K562 (cell line): Measurements from ENCODE around the gene ARFGAP3. TPM values are rescaled to one million over a fixed set of nuclear protein-coding genes. Genes with fewer than 3 reads are reported as not detected.

ENCODE experiments used
- ATAC-seq: fragments of 200-7000 bp; cut with Tn5 transposase; 3 replicates; pipeline ENCODE4 v1.9.1; 2020; ENCODE audit warnings: moderate library complexity
- BruUV-seq: library from RNA; stranded (reverse); fragments of 400-500 nt; replicated peaks from 2 replicates; lab custom pipeline; 2021; lab: Mats Ljungman, UMichigan
- CTCF ChIA-PET: fragments of 300-600 bp; formaldehyde crosslinking; extraction: SDS; loops from one replicate; lab custom pipeline; 2021; ENCODE audit warnings: low intra/inter-chr PET ratio; lab: Yijun Ruan, JAX
- POLR2A ChIA-PET: fragments of 300-600, 350-650 bp; sonication (Branson Sonifier 250); formaldehyde crosslinking; extraction: SDS; loops from one replicate; lab custom pipeline; 2021; ENCODE audit warnings: antibody characterized with exemption, inconsistent platforms; lab: Yijun Ruan, JAX
- DNase-seq, 4 experiments: peaks; one replicate each; pipeline versions ENCODE4 v3.0.0 to v3.0.0-alpha.2; 2011 to 2018; ENCODE audit warnings: low spot score in 3 of 4, mixed read lengths in 3 of 4; ENCODE audit errors: extremely low read depth in 1 of 4
- FAIRE-seq: peaks from 2 replicates; lab custom pipeline; 2011; peaks lifted over from hg19 to GRCh38; lab: Jason Lieb, UNC
- H2AFZ ChIP-seq: 2 replicates; pipeline ENCODE4 v1.6.0; 2011; ENCODE audit warnings: low read depth, low read length, control low read depth, inconsistent platforms
- H3K27ac ChIP-seq: fragments of 200-600 bp; 3 replicates; pipeline ENCODE4 v1.8.0; 2011; ENCODE audit warnings: low read depth, mild to moderate bottlenecking, control low read depth, inconsistent platforms, low read length, moderate library complexity, mixed read lengths; ENCODE audit errors: extremely low read depth
- H3K27me3 ChIP-seq, 2 experiments: fragments of 300-600 bp in 1 of 2; 2 replicates in 1 of 2; 3 replicates in 1 of 2; pipeline versions ENCODE4 v1.6.0 to v1.8.0; 2011; ENCODE audit warnings: inconsistent platforms in 2 of 2, low read length in 2 of 2, mild to moderate bottlenecking in 1 of 2, mixed read lengths in 1 of 2, moderate library complexity in 1 of 2; ENCODE audit not compliant: control insufficient read depth in 2 of 2, insufficient read depth in 2 of 2
- H3K36me3 ChIP-seq: fragments of 300-600 bp; 3 replicates; pipeline ENCODE4 v1.8.0; 2011; ENCODE audit warnings: mild to moderate bottlenecking, low read length, inconsistent platforms; ENCODE audit not compliant: control insufficient read depth, insufficient read depth
- H3K4me1 ChIP-seq, 2 experiments: fragments of 200-600 bp in 1 of 2; replicated peaks in 1 of 2; 2 replicates in 1 of 2; 3 replicates in 1 of 2; pipeline versions ENCODE4 v1.5.1 to v1.8.0; 2011; ENCODE audit warnings: inconsistent platforms in 2 of 2, low read length in 2 of 2, mild to moderate bottlenecking in 1 of 2, mixed read lengths in 1 of 2, moderate library complexity in 1 of 2; ENCODE audit not compliant: control insufficient read depth in 2 of 2, insufficient read depth in 2 of 2
- H3K4me2 ChIP-seq: 2 replicates; pipeline ENCODE4 v1.6.1; 2011; ENCODE audit warnings: low read length, control low read depth, inconsistent platforms, mixed read lengths; ENCODE audit not compliant: insufficient read depth
- H3K4me3 ChIP-seq: fragments of 200-600 bp; sonication (generic), shearing (Covaris generic); 2 replicates; pipeline ENCODE4 v1.5.1; 2016; ENCODE audit warnings: control low read depth, inconsistent platforms
- H3K79me2 ChIP-seq: fragments of 200-600 bp; 3 replicates; pipeline ENCODE4 v1.8.0; 2011; ENCODE audit warnings: low read length, inconsistent platforms; ENCODE audit not compliant: control insufficient read depth, insufficient read depth
- H3K9ac ChIP-seq, 2 experiments: 2 replicates each; pipeline versions ENCODE4 v1.6.0 to v1.6.1; 2011; ENCODE audit warnings: low read depth in 2 of 2, low read length in 2 of 2, control low read depth in 1 of 2, inconsistent platforms in 1 of 2, mild to moderate bottlenecking in 1 of 2, mixed read lengths in 1 of 2; ENCODE audit not compliant: insufficient read depth in 1 of 2
- H3K9me1 ChIP-seq: one replicate; pipeline ENCODE4 v1.6.0; 2011; ENCODE audit warnings: inconsistent platforms, mild to moderate bottlenecking, low read length, moderate library complexity; ENCODE audit not compliant: control insufficient read depth, insufficient read depth
- H3K9me3 ChIP-seq: replicated peaks from 2 replicates; pipeline ENCODE4 v1.5.1; 2011; ENCODE audit warnings: low read depth, low read length, inconsistent platforms; ENCODE audit not compliant: control insufficient read depth, insufficient read depth
- H4K20me1 ChIP-seq: replicated peaks from 2 replicates; pipeline ENCODE4 v1.6.1; 2011; ENCODE audit warnings: low read length, inconsistent platforms, mixed read lengths; ENCODE audit not compliant: control insufficient read depth, insufficient read depth
- C11orf30 ChIP-seq: fragments of 450-650 bp; IDR thresholded peaks from 2 replicates; pipeline ENCODE4 v1.6.1; 2016; ENCODE audit warnings: low read depth, mild to moderate bottlenecking
- CBFA2T3 ChIP-seq: fragments of 450-650 bp; IDR thresholded peaks from 2 replicates; pipeline ENCODE4 v1.6.1; 2017
- CXXC5 ChIP-seq: fragments of 250-450 bp; sonication (Bioruptor Pico); IDR thresholded peaks from 2 replicates; pipeline ENCODE4 v1.8.0; 2022; ENCODE audit warnings: inconsistent platforms, mild to moderate bottlenecking, moderate library complexity
- KDM2B ChIP-seq: fragments of 250-450 bp; sonication (Bioruptor Pico); IDR thresholded peaks from 2 replicates; pipeline ENCODE4 v1.8.0; 2021; ENCODE audit warnings: mild to moderate bottlenecking, moderate library complexity
- NELFE ChIP-seq: IDR thresholded peaks from 2 replicates; pipeline ENCODE4 v1.6.1; 2011; ENCODE audit warnings: mild to moderate bottlenecking; ENCODE audit not compliant: insufficient read depth, insufficient read length
- PHF21A ChIP-seq: fragments of 450-650 bp; IDR thresholded peaks from 2 replicates; pipeline ENCODE4 v1.6.1; 2017; ENCODE audit warnings: low read depth, borderline replicate concordance
- PHTF2 ChIP-seq: fragments of 250-450 bp; sonication (Bioruptor Pico); IDR thresholded peaks from 2 replicates; pipeline ENCODE4 v1.5.0; 2021; ENCODE audit warnings: mild to moderate bottlenecking
- RBM25 ChIP-seq: fragments of 200-400 bp; formaldehyde crosslinking; IDR thresholded peaks from 2 replicates; pipeline ENCODE4 v1.6.1; 2018; ENCODE audit warnings: low read length, low read depth, moderate library complexity; ENCODE audit not compliant: severe bottlenecking
- SMAD2 ChIP-seq: fragments of 150-350 bp; IDR thresholded peaks from 2 replicates; pipeline ENCODE4 v1.6.1; 2014; ENCODE audit warnings: low read depth, mild to moderate bottlenecking, low read length
- ZNF197 ChIP-seq: fragments of 200-800 bp; sonication (Bioruptor generic); IDR thresholded peaks from 2 replicates; pipeline ENCODE4 v1.6.1; 2016; ENCODE audit warnings: low read depth, missing genetic modification characterization, missing compliant biosample characterization
- ZNF217 ChIP-seq: sonication (generic); formaldehyde crosslinking; IDR thresholded peaks from 2 replicates; pipeline ENCODE4 v1.8.0; 2022; ENCODE audit warnings: mild to moderate bottlenecking, missing genetic modification reagents
- ZNF507 ChIP-seq: conservative IDR thresholded peaks from 2 replicates; pipeline ENCODE4 v1.6.1; 2017; ENCODE audit warnings: missing genetic modification characterization, missing compliant biosample characterization
- WGBS: fragments of 100-300 bp; shearing (Covaris generic); methylation state at CpG from one replicate; pipeline ENCODE4 v1.1.6; 2016; ENCODE audit warnings: low coverage, mixed read lengths; ENCODE audit not compliant: insufficient coverage; ENCODE audit errors: missing lambda C conversion rate; 5-methylcytosine and 5-hydroxymethylcytosine counted together
- in situ Hi-C: fragments of 300-500 bp; cut with MboI; formaldehyde crosslinking; loops from 4 replicates; pipeline ENCODE4 v1.15.0; 2018; ENCODE audit warnings: inconsistent platforms, mixed read lengths
- intact Hi-C: fragments of 100-400 bp; cut with micrococcal nuclease; formaldehyde crosslinking; loops from 2 replicates; pipeline ENCODE4 v1.14.2; 2022
- polyA plus RNA-seq, 8 experiments: library from polyadenylated mRNA; depleted of rRNA in 4 of 8; stranded (reverse) in 5 of 8; unstranded in 3 of 8; fragments of >200 nt; fragmentation: Nextera tagmentation in 2 of 8; fragmentation: Illumina TruSeq in 1 of 8; extraction: Ambion mirVana in 2 of 8; extraction: Trizol in 1 of 8; gene quantifications; 2 replicates each; pipeline versions ENCODE4 v1.2.1 to v1.2.3, GENCODE V29; 2011 to 2014; ENCODE audit warnings: inconsistent platforms in 1 of 8, missing spikeins in 1 of 8
- total RNA-seq, 7 experiments: library from RNA; depleted of rRNA in 6 of 7; stranded (reverse); fragments of >200 nt in 6 of 7; fragmentation: Illumina TruSeq in 2 of 7; extraction: Trizol in 2 of 7; gene quantifications; 2 replicates each; pipeline versions ENCODE4 v1.2.1 to v1.2.3, GENCODE V29; 2011 to 2021; ENCODE audit warnings: low replicate concordance in 1 of 7
- TF ChIP-seq, protein P1 (sequence below): IDR thresholded peaks from 2 replicates; pipeline ENCODE4 v1.6.1; 2016; ENCODE audit warnings: missing genetic modification characterization, missing compliant biosample characterization
- TF ChIP-seq, protein P2 (sequence below): fragments of 450-650 bp; IDR thresholded peaks from 2 replicates; pipeline ENCODE4 v1.6.1; 2017; ENCODE audit warnings: antibody characterized with exemption, mild to moderate bottlenecking
- TF ChIP-seq, protein P3 (sequence below): sonication (generic); formaldehyde crosslinking; IDR thresholded peaks from 2 replicates; pipeline ENCODE4 v1.8.0; 2022; ENCODE audit warnings: missing genetic modification reagents, mild to moderate bottlenecking, borderline replicate concordance

ARFGAP3 gene
- total and polyA plus RNA-seq, 9 of the 15 experiments (the other 6 are each of a cell fraction or from before 2014, with no cell fraction given) = 14.2 to 31.9 (median 22.7) TPM

DNA sequence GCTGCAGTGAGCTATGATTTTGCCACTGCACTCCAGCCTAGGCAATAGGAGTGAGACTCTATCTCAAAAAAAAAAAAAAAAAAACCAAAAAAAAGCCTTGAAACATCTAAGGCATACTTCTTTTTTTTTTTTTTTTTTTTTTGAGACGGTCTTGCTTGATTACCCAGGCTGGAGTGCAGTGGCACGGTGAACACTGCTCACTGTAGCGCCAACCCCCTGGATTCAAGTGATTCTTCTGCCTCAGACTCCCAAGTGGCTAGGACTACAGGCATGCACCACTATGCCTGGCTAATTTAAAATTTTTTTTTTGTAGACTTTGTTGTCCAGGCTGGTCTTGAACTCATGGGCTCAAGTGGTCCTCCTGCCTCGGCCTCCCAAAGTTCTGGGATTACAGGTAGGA is 19.5 kb downstream of the ARFGAP3 start (continued):
- TF ChIP-seq, protein P1, sequence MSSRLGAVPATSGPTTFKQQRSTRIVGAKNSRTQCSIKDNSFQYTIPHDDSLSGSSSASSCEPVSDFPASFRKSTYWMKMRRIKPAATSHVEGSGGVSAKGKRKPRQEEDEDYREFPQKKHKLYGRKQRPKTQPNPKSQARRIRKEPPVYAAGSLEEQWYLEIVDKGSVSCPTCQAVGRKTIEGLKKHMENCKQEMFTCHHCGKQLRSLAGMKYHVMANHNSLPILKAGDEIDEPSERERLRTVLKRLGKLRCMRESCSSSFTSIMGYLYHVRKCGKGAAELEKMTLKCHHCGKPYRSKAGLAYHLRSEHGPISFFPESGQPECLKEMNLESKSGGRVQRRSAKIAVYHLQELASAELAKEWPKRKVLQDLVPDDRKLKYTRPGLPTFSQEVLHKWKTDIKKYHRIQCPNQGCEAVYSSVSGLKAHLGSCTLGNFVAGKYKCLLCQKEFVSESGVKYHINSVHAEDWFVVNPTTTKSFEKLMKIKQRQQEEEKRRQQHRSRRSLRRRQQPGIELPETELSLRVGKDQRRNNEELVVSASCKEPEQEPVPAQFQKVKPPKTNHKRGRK (tag) = no peak
- no peak for TF ChIP-seq SMAD2
- no peak for TF ChIP-seq CBFA2T3
- no peak for TF ChIP-seq ZNF507 (tag)
- TF ChIP-seq ZNF217 (CRISPR knock-in tag) = no peak
- no peak for TF ChIP-seq NELFE

GRCh38 chr22:42836026-42836425 is 21.0 kb downstream of the ARFGAP3 start:
- no peak overlapping the region for H3K9ac ChIP-seq
- H4K20me1 ChIP-seq = no peaks in the 10 kb centered on the region
- no peak overlapping the region for H3K4me2 ChIP-seq
- H3K27me3 ChIP-seq = no peaks in the 10 kb centered on the region
- CTCF ChIA-PET = no interaction called here
- peaks cover 9% of the 10 kb centered on the region; the same call in 2 of the 3 replicates for H3K36me3 ChIP-seq
- no peaks in the 10 kb centered on the region for H3K4me1 ChIP-seq
- H3K9me3 ChIP-seq = no peaks in the 10 kb centered on the region
- H3K9me1 ChIP-seq = no peaks in the 10 kb centered on the region
- H3K4me3 ChIP-seq = no peak overlapping the region
- no TSS peak for BruUV-seq
- FAIRE-seq (no peak), ATAC-seq (no peak), DNase-seq (no peak)
- no peak overlapping the region for H3K27ac ChIP-seq
- POLR2A ChIA-PET = interaction anchor here (0.6 to 0.8 kb wide), 2 partner anchors 11 to 16 kb away, joined by 3 to 4 read pairs; no protein-coding TSS in a partner anchor
- intact Hi-C loops = no loop called here
- no peaks in the 10 kb centered on the region for H3K79me2 ChIP-seq
- WGBS = 90% methylated on average over 4 of the region's 5 CpGs
- H2AFZ ChIP-seq = no peak overlapping the region
- in situ Hi-C loops = no loop called here
- no peak for TF ChIP-seq CXXC5 (CRISPR knock-in tag)
- TF ChIP-seq PHF21A = no peak
- TF ChIP-seq RBM25 = no peak
- TF ChIP-seq ZNF197 = no peak
- TF ChIP-seq PHTF2 (CRISPR knock-in tag) = no peak
- no peak for TF ChIP-seq KDM2B (CRISPR knock-in tag)
- TF ChIP-seq, protein P2, sequence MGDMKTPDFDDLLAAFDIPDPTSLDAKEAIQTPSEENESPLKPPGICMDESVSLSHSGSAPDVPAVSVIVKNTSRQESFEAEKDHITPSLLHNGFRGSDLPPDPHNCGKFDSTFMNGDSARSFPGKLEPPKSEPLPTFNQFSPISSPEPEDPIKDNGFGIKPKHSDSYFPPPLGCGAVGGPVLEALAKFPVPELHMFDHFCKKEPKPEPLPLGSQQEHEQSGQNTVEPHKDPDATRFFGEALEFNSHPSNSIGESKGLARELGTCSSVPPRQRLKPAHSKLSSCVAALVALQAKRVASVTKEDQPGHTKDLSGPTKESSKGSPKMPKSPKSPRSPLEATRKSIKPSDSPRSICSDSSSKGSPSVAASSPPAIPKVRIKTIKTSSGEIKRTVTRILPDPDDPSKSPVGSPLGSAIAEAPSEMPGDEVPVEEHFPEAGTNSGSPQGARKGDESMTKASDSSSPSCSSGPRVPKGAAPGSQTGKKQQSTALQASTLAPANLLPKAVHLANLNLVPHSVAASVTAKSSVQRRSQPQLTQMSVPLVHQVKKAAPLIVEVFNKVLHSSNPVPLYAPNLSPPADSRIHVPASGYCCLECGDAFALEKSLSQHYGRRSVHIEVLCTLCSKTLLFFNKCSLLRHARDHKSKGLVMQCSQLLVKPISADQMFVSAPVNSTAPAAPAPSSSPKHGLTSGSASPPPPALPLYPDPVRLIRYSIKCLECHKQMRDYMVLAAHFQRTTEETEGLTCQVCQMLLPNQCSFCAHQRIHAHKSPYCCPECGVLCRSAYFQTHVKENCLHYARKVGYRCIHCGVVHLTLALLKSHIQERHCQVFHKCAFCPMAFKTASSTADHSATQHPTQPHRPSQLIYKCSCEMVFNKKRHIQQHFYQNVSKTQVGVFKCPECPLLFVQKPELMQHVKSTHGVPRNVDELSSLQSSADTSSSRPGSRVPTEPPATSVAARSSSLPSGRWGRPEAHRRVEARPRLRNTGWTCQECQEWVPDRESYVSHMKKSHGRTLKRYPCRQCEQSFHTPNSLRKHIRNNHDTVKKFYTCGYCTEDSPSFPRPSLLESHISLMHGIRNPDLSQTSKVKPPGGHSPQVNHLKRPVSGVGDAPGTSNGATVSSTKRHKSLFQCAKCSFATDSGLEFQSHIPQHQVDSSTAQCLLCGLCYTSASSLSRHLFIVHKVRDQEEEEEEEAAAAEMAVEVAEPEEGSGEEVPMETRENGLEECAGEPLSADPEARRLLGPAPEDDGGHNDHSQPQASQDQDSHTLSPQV = no peak
- TF ChIP-seq, protein P3, sequence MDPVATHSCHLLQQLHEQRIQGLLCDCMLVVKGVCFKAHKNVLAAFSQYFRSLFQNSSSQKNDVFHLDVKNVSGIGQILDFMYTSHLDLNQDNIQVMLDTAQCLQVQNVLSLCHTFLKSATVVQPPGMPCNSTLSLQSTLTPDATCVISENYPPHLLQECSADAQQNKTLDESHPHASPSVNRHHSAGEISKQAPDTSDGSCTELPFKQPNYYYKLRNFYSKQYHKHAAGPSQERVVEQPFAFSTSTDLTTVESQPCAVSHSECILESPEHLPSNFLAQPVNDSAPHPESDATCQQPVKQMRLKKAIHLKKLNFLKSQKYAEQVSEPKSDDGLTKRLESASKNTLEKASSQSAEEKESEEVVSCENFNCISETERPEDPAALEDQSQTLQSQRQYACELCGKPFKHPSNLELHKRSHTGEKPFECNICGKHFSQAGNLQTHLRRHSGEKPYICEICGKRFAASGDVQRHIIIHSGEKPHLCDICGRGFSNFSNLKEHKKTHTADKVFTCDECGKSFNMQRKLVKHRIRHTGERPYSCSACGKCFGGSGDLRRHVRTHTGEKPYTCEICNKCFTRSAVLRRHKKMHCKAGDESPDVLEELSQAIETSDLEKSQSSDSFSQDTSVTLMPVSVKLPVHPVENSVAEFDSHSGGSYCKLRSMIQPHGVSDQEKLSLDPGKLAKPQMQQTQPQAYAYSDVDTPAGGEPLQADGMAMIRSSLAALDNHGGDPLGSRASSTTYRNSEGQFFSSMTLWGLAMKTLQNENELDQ (CRISPR knock-in tag) = no peak
- no peak for TF ChIP-seq C11orf30
